ENCODE measurements around the gene SFXN2.
"Not testable (repeated sequence)": the region's sequence is repeated elsewhere in the genome, so short reads cannot be mapped to it uniquely, and the experiment has no call there.

The SFXN2 gene

DNA sequence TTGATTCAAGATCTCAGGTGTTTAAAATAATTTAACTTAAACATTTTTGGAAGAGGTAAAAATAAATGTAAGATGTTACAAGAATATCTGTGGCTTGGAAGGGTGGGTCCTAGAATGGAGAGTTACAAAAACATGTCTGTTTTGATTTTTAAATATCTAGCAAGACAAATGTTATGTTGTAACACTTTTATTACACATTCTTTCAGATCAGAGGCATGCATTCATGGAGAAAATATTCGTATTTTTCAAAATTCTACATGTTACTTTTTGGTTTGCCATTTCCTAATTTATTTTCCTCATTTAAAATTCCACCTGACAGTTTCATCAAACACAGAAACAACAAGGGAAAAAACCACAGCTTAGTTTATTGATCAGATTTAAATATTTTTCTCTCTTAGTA lies 39.3 kb downstream of the SFXN2 start:
- DNase-seq (ENCODE audit: low read depth) = no peak

DNA sequence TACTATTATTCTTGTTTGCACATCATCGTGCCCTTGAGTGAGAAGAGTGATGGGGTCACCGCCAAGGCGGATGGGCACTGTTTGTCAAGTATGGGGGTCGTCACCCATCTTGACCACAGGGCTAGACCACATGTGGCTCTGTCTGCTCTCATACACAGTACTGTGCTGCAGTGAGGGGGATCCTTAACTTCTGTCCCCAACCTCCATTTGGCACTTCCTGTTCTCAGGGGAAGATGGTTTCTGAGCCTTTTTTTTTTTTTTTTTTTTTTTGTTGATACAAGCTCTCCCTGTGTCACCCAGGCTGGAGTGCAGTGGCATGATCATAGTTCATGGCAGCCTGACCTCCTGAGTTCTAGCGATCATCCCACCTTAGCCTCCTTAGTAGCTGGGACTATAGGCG lies 42.9 kb downstream of the SFXN2 start:
- no peak for DNase-seq (ENCODE audit: low read depth)

DNA sequence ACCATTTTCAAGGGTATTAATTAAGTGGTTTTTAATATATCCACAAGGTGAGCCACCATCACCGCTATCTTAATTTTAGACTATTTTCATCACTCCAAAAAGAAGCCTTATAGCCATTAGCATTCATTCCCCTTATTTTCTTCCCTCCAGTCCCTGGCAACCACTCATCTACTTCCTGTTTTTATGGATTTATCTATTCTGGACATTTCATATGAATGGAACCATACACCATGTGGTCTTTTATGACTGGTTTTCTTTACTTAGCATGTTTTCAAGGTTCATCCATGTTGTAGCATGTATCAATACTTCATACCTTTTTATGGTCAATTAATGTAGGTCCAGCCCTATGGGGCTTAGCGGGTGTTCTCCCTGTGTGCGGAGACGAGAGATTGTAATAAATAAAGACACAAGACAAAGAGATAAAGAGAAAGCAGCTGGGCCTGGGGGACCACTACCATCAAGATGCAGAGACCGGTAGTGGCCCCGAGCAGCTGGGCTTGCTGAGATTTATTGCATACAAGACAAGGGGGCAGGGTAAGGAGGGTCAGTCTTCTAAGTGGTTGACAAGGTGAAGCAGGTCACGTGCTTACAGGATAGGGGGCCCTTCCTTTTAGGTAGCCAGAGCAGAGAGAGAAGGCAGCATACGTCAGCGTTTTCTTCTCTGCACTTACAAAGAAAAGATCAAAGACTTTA lies 44.0 kb downstream of the SFXN2 start:
- DNase-seq (ENCODE audit: low read depth) = no peak

- DNase-seq (ENCODE audit: low read depth) = not testable (repeated sequence)
These were observed 44.5 kb downstream of the SFXN2 start for GRCh38 chr10:102758933-102759262.

GRCh38 chr10:102759497-102760210 lies 45.2 kb downstream of the SFXN2 start:
- no peak for DNase-seq (ENCODE audit: low read depth)

- DNase-seq (ENCODE audit: low read depth) = no peak
These were observed 47.5 kb downstream of the SFXN2 start for GRCh38 chr10:102761981-102762380.

GRCh38 chr10:102762401-102763015 lies 48.1 kb downstream of the SFXN2 start:
- DNase-seq (ENCODE audit: low read depth) = no peak

GRCh38 chr10:102763037-102763607 lies 48.7 kb downstream of the SFXN2 start:
- DNase-seq (ENCODE audit: low read depth) = no peak

- DNase-seq (ENCODE audit: low read depth) = no peak
These were observed 50.2 kb downstream of the SFXN2 start for GRCh38 chr10:102764470-102765161.

- no peak for DNase-seq (ENCODE audit: low read depth)
These were observed 50.9 kb downstream of the SFXN2 start for GRCh38 chr10:102765336-102765735.

DNA sequence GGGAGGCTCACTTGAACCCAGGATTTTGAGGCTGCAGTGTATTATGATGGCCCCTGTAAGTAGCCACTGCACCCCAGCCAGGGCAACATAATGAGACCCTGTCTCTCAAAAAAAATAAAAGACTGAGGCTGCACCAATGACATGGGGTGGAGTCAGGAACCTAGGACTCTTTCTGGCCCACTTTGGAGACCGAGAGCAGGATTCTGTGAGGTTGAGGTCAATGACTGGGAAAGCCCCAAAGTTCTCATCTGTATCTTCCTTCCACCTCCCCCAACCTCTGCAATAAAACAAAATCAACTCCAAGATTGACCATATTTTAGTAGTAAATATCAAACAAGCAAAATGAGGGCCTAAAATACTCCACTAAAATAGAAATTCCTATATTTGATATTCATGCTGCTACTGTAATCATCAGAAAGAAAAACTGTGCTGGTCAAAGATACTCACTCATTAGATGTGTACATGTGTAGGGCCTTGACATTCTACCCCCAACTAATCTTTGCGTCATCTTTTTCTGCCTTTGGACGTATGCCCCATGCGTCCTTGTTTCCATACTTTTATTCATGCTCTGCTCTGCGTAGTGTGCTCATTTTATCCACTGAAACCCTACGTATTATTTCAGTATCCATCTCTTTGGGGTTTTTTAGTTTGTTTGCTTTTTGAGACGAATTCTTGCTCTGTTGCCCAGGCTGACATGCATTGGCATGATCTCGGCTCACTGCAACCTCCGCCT lies 53.2 kb downstream of the SFXN2 start:
- DNase-seq (ENCODE audit: low read depth) = no peak

- DNase-seq (ENCODE audit: low read depth) = no peak
These were observed 55.1 kb downstream of the SFXN2 start for GRCh38 chr10:102769375-102770107.

GRCh38 chr10:102770108-102770482 lies 55.7 kb downstream of the SFXN2 start:
- no peak for DNase-seq (ENCODE audit: low read depth)

- no peak for DNase-seq (ENCODE audit: low read depth)
These were observed 56.4 kb downstream of the SFXN2 start for GRCh38 chr10:102770792-102771191.

DNA sequence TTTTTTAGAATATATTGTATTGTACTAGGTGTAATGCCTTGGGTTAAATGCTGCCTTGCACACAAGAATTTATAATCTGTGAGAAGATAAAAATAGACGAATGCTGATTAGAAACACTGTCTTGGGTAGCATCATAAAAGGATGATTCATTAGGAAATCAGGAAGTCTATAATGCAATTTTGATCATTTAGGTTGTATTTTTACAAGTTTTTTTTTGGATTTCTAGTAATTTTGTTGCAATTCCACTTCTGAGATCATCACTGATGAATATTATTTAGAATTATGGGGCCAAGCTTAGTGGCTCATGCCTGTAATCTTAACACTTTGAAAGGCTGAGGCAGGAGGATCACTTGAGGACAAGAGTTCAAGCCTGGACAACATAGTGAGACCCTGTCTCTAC lies 58.9 kb downstream of the SFXN2 start:
- no peak for DNase-seq (ENCODE audit: low read depth)

DNA sequence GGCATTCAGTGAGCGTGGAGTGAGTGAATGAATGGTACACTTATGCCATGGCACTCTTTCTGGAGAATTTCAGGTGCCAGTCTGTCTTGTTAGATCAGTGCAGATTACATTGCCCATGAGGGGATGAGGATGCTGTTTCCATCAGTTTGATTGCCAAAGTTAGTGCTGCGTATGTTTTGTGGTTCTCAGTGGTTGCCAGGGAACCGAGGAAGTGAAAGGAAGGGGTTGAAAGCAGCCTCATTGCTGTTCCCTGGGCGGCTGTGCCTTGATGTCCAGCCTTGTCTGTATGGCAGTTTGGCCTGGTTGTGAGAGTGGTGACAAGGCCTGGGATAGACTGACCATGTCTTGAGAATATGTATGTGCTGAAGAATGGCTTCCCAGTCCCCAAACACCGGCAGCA lies 59.5 kb downstream of the SFXN2 start:
- DNase-seq (ENCODE audit: low read depth) = no peak

DNA sequence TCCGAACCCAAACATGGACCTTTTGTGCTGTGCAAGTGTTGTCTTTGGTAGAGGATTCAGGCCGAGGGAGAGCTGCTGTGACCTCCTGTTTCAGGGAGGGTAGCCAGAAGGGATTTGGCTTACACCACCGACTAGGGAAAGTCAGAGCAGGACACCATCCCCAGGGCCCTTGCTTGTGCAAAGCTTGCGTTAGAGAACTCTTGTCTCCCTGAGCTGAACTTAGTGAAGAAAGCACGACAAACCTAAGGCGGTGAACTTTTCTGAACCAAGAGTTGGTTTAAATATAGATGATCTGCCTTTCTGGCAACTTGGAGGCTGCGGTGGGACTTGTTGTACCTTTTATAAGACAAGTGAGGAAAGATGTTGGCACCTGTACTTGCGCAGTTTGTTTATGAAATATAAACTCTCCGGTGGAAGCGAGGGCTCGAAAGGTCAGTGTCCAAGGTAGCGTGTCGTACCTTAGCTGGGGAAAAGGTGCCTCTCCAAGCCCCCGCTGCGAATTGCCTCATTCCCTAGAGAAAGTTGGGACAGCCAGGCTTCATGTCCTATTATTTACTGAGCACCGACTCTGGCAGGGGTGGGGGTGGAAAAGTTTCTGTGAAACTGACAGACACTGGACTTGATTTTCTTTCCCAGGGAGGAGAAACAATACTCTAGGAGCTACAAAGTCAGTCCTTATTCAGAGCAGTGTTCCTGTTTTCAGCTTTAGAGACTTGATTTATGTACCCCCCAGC lies 60.9 kb downstream of the SFXN2 start:
- DNase-seq (ENCODE audit: low read depth) = no peak

DNA sequence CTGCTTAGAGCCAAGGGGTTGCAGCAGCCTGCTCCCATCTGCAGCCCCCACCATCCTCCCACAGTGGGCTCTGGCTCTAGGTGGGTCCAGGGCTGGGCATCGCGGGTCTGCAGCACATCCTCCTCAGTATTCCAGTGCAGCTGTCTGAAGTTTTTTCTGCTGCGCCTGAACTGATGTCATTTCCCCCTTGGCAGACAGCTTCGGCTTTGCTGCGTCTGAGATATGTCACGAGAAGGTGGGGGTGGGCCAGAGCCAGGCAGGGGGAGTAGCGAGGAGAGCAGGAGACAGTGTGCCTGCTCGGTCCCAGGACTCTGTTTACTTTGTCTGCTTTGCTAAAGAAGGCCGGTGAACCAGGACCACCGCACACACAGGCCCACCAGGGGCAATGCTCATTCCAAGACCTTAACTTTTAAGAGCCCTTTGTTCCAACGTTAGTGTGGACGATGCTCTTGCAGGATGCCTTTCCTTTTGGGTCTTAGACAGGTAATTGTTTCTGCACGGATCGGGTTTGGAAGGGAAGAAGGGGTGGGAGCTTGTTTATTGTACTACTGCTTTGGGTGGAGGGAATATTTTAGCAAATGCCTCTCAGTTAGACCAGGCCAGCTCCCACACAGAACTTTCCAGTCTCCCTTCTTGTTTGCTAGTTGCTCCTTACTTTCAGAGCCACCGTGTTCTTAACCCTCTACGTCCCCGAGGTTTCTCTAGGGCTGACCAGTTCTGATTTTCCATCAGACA lies 61.7 kb downstream of the SFXN2 start:
- DNase-seq (ENCODE audit: low read depth) = no peak

GRCh38 chr10:102776779-102777456 lies 62.5 kb downstream of the SFXN2 start:
- no peak for DNase-seq (ENCODE audit: low read depth)

All from stimulated activated CD8-positive, alpha-beta memory T cell treated with anti-CD3 and anti-CD28 coated beads, Interleukin-12 subunit alpha, Interleukin-12 subunit beta, amount 100 ng/mL, for 1 hour (primary cell).